Right lobe of liver (tissue), 4 donors: ENCODE data around the gene ARMC7.
"Not testable (repeated sequence)": the region's sequence is repeated elsewhere in the genome, so short reads cannot be mapped to it uniquely, and the experiment has no call there.

Source experiments
- CTCF ChIP-seq, 4 donors: fragments of 200-600 bp in 3 of 4; fragments of 450-650 bp in 1 of 4; IDR thresholded peaks; one replicate each; pipeline versions ENCODE4 v1.5.1 to v1.8.0; 2016 to 2022; ENCODE audit warnings: antibody characterized with exemption in 4 of 4, mild to moderate bottlenecking in 2 of 4
- POLR2A ChIP-seq: fragments of 450-650 bp; IDR thresholded peaks from one replicate; pipeline ENCODE4 v1.6.1; 2017; ENCODE audit warnings: antibody characterized with exemption, mild to moderate bottlenecking
- donor health status: DM: no; HTN: no; CAD: no.
- donor health status: DM: no; HTN: no; CAD: no.
- donor health status: DM: no; HTN: yes; CAD: no.

DNA sequence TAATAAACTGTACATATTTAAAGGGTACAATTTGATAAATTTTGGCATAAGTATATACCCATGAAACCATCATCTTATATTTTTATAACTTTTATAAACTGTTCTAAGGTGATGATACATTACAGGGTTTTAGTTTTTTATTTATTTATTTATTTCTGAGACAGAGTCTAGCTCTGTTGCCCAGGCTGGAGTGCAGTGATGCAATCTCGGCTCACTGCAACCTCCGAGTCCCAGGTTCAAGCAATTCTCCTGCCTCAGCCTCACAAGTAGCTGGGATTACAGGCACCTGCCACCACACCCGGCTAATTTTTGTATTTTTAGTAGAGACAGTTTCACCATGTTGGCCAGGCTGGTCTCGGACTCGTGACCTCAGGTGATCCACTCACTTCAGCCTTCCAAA lies 18.2 kb downstream of the ARMC7 start:
- TF ChIP-seq CTCF (IDR thresholded peaks at IDR 0.05); POLR2A: not testable (repeated sequence)
